Thyroid gland (tissue), 4 donors: ENCODE data around the gene RNF123.

ENCODE experiments used
- CTCF ChIP-seq, 6 experiments: fragments of 200-600 bp in 3 of 6; fragments of 450-650 bp in 3 of 6; sonication (generic) in 3 of 6; IDR thresholded peaks; one replicate each; pipeline ENCODE4 v1.5.1; 2016 to 2019; ENCODE audit warnings: antibody characterized with exemption in 6 of 6, mild to moderate bottlenecking in 2 of 6, inconsistent platforms in 1 of 6, moderate library complexity in 1 of 6
- POLR2A ChIP-seq, 2 donors: fragments of 450-650 bp; IDR thresholded peaks; one replicate each; pipeline ENCODE4 v1.6.1; 2017; ENCODE audit warnings: antibody characterized with exemption in 2 of 2, mild to moderate bottlenecking in 2 of 2, moderate library complexity in 1 of 2

- TF ChIP-seq CTCF (IDR thresholded peaks at IDR 0.05): no peak
- no peak for TF ChIP-seq POLR2A (IDR thresholded peaks at IDR 0.05)
Observed at GRCh38 chr3:49756036-49756435, 66.7 kb downstream of the RNF123 start.
